Parathyroid adenoma (tissue), 2 donors: ENCODE results near the gene GPR153.

Experiments used
- H2AFZ ChIP-seq: fragments of 300-600 bp; sonication (generic); one replicate; pipeline ENCODE4 v1.7.0; 2017; ENCODE audit warnings: antibody characterized with exemption, mild to moderate bottlenecking
- H3K27ac ChIP-seq: fragments of 300-600 bp; sonication (generic); one replicate; pipeline ENCODE4 v1.7.0; 2017
- H3K27me3 ChIP-seq: fragments of 300-600 bp; sonication (generic); one replicate; pipeline ENCODE4 v1.7.0; 2017; ENCODE audit warnings: low read length; ENCODE audit not compliant: control insufficient read depth, insufficient read depth
- H3K36me3 ChIP-seq: fragments of 300-600 bp; sonication (generic); one replicate; pipeline ENCODE4 v1.7.0; 2017; ENCODE audit warnings: low read length; ENCODE audit not compliant: control insufficient read depth, insufficient read depth
- H3K4me1 ChIP-seq: fragments of 300-600 bp; sonication (generic); one replicate; pipeline ENCODE4 v1.7.0; 2017; ENCODE audit warnings: control low read depth
- H3K4me2 ChIP-seq: fragments of 300-600 bp; sonication (generic); one replicate; pipeline ENCODE4 v1.7.0; 2017; ENCODE audit warnings: low read length
- H3K4me3 ChIP-seq: fragments of 300-600 bp; sonication (generic); one replicate; pipeline ENCODE4 v1.7.0; 2017; ENCODE audit warnings: low read depth, low read length
- H3K79me2 ChIP-seq: fragments of 300-600 bp; sonication (generic); one replicate; pipeline ENCODE4 v1.7.0; 2017; ENCODE audit warnings: control low read depth
- H3K9ac ChIP-seq: fragments of 300-600 bp; sonication (generic); one replicate; pipeline ENCODE4 v1.7.0; 2017; ENCODE audit warnings: mild to moderate bottlenecking
- H3K9me3 ChIP-seq: fragments of 300-600 bp; sonication (generic); one replicate; pipeline ENCODE4 v1.7.0; 2017; ENCODE audit warnings: low read length; ENCODE audit not compliant: control insufficient read depth
- CTCF ChIP-seq: fragments of 300-600 bp; sonication (generic); IDR thresholded peaks from one replicate; pipeline ENCODE4 v1.7.0; 2017; ENCODE audit warnings: antibody characterized with exemption, mild to moderate bottlenecking
- donor health status: primary hyperparathyroidism.

Gene GPR153

GRCh38 chr1:6243053-6243834 lies 17.7 kb downstream of the GPR153 start:
- Histone ChIP-seq H3K9me3 (no peaks in the 10 kb centered on the region), H3K4me1 (no peaks in the 10 kb centered on the region), H2AFZ (no peak overlapping the region), H3K27me3 (peaks cover 19% of the 10 kb centered on the region), H3K36me3 (no peaks in the 10 kb centered on the region), H3K27ac (no peak overlapping the region), H3K79me2 (no peaks in the 10 kb centered on the region), H3K4me3 (no peak overlapping the region), H3K4me2 (no peak overlapping the region), H3K9ac (no peak overlapping the region)
- TF ChIP-seq CTCF = no peak

GRCh38 chr1:6241887-6242740 lies 18.8 kb downstream of the GPR153 start:
- Histone ChIP-seq H3K9ac (no peak overlapping the region), H2AFZ (no peak overlapping the region), H3K27ac (no peak overlapping the region), H3K4me3 (no peak overlapping the region), H3K36me3 (no peaks in the 10 kb centered on the region), H3K27me3 (peaks cover 19% of the 10 kb centered on the region), H3K4me2 (peak overlapping the region; percentile 31), H3K9me3 (no peaks in the 10 kb centered on the region), H3K4me1 (no peaks in the 10 kb centered on the region), H3K79me2 (no peaks in the 10 kb centered on the region)
- TF ChIP-seq CTCF = no peak

GRCh38 chr1:6241107-6241886 lies 19.6 kb downstream of the GPR153 start:
- Histone ChIP-seq H3K9ac (no peak overlapping the region), H3K79me2 (no peaks in the 10 kb centered on the region), H3K36me3 (no peaks in the 10 kb centered on the region), H3K27me3 (peaks cover 12% of the 10 kb centered on the region), H3K4me3 (no peak overlapping the region), H3K4me1 (no peaks in the 10 kb centered on the region), H3K27ac (no peak overlapping the region), H3K9me3 (no peaks in the 10 kb centered on the region), H3K4me2 (no peak overlapping the region), H2AFZ (no peak overlapping the region)
- no peak for TF ChIP-seq CTCF

- H3K4me1 ChIP-seq = no peaks in the 10 kb centered on the region
- no peaks in the 10 kb centered on the region for H3K36me3 ChIP-seq
- no peak overlapping the region for H3K9ac ChIP-seq
- H2AFZ ChIP-seq = no peak overlapping the region
- TF ChIP-seq CTCF = no peak
- H3K9me3 ChIP-seq = no peaks in the 10 kb centered on the region
- no peak overlapping the region for H3K4me2 ChIP-seq
- H3K27ac ChIP-seq = no peak overlapping the region
- no peak overlapping the region for H3K4me3 ChIP-seq
- H3K79me2 ChIP-seq = no peaks in the 10 kb centered on the region
- H3K27me3 ChIP-seq = peaks cover 9% of the 10 kb centered on the region
Observed at GRCh38 chr1:6239950-6240768, 20.7 kb downstream of the GPR153 start.
